ENCODE results near the gene HLA-DRB1. TPM values are rescaled to one million over a fixed set of nuclear protein-coding genes. Genes with fewer than 3 reads are reported as not detected.

Gene HLA-DRB1
- total and polyA plus RNA-seq, 8 donors: 9.3 to 165 (median 16.4) TPM

DNA sequence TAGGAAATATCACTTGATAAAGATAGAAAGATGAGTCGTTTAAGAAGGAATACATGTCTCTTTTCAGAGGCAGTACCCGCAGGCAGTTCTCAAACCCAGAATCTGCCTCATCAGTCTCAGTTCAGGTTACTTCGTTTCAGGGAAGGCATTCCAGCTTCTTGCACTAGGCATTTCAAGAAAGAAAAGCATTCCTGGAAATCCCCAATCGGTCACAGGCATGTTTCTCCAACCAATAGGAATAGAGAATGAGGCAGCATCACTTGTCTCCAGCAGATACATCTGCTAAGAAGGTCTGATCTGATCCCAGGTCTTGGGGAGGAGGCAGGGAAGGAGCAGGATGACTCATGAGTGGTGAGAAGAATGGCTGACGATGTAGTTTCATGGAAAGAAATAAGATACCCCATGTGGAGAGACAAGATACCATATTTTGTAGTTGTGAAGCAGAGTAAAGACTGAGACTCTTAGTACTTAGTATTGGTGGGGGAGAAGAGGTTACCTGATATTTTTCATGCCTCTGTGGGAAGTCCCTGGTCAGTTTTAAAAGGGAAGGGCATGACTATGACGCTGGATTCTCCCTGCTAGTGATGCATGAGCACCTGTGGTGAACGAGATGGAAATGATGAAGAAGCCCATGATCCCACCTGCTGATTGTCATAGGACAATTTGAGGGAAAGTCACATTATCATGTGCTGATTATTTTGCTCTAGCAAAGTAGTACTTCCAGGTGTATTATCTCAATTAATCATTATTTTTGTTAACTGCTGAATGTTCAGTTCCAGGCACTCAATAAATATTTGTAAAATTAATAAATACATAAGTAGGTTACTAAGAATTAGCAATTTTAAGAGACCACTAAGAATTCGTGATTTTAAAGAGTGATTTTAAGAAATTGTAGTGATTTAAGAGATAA lies 20.3 kb upstream of the HLA-DRB1 start:
- Histone ChIP-seq H3K4me3 (no peak overlapping the region), H3K36me3 (no peaks in the 10 kb centered on the region), H3K27me3 (no peaks in the 10 kb centered on the region), H3K27ac (peak overlapping the region in 2 of 4 donors; percentile 70 to 81), H3K4me1 (no peaks in the 10 kb centered on the region), H3K9me3 (no peaks in the 10 kb centered on the region)
- ATAC-seq (peak; percentile 95 to 98 (median 96)), FAIRE-seq (peak; percentile 98), DNase-seq (peak in 1 of 6 donors; percentile 66)
- TF ChIP-seq CTCF (IDR thresholded peaks at IDR 0.05): no peak
- intact Hi-C loops (cut with DNase I): no loop called here
- 6 to 13% methylated on average over 8 of the region's 8 CpGs for WGBS, 2 donors

- H3K27ac ChIP-seq: peak overlapping the region in 2 of 4 donors; percentile 64 to 81
- intact Hi-C loops (cut with DNase I): no loop called here
- H3K4me1 ChIP-seq: no peaks in the 10 kb centered on the region
- no peak for TF ChIP-seq CTCF (IDR thresholded peaks at IDR 0.05)
- H3K4me3 ChIP-seq: no peak overlapping the region
- ATAC-seq (peak in 2 of 4 donors; percentile 3 to 13), DNase-seq (no peak), FAIRE-seq (no peak)
- H3K27me3 ChIP-seq: no peaks in the 10 kb centered on the region
- WGBS, 2 donors: 35 to 47% methylated on average over 3 of the region's 3 CpGs
- H3K36me3 ChIP-seq: no peaks in the 10 kb centered on the region
- H3K9me3 ChIP-seq: no peaks in the 10 kb centered on the region
Measured at GRCh38 chr6:32609391-32609730, 19.7 kb upstream of the HLA-DRB1 start.

- H3K27me3 ChIP-seq: no peaks in the 10 kb centered on the region
- H3K9me3 ChIP-seq: no peaks in the 10 kb centered on the region
- ATAC-seq (no peak), DNase-seq (no peak), FAIRE-seq (no peak)
- H3K27ac ChIP-seq: no peak overlapping the region
- H3K4me1 ChIP-seq: no peaks in the 10 kb centered on the region
- no peaks in the 10 kb centered on the region for H3K36me3 ChIP-seq
- intact Hi-C loops (cut with DNase I): no loop called here
- no peak overlapping the region for H3K4me3 ChIP-seq
- TF ChIP-seq CTCF (IDR thresholded peaks at IDR 0.05): no peak
- WGBS, 2 donors: 28 to 30% methylated on average over 3 of the region's 3 CpGs
Measured at GRCh38 chr6:32608362-32608761, 18.7 kb upstream of the HLA-DRB1 start.

GRCh38 chr6:32607988-32608298 lies 18.3 kb upstream of the HLA-DRB1 start:
- no peaks in the 10 kb centered on the region for H3K9me3 ChIP-seq
- ATAC-seq: no peak
- WGBS, 2 donors: 31 to 37% methylated on average over 2 of the region's 2 CpGs
- H3K36me3 ChIP-seq: no peaks in the 10 kb centered on the region
- H3K4me3 ChIP-seq: no peak overlapping the region
- no peak for DNase-seq
- intact Hi-C loops (cut with DNase I): no loop called here
- no peaks in the 10 kb centered on the region for H3K27me3 ChIP-seq
- H3K27ac ChIP-seq: no peak overlapping the region
- H3K4me1 ChIP-seq: no peaks in the 10 kb centered on the region
- TF ChIP-seq CTCF (IDR thresholded peaks at IDR 0.05): no peak
- FAIRE-seq: no peak

GRCh38 chr6:32607263-32607987 lies 17.8 kb upstream of the HLA-DRB1 start:
- H3K27ac ChIP-seq: no peak overlapping the region
- FAIRE-seq (no peak), DNase-seq (no peak), ATAC-seq (no peak)
- H3K36me3 ChIP-seq: no peaks in the 10 kb centered on the region
- TF ChIP-seq CTCF (IDR thresholded peaks at IDR 0.05): no peak
- H3K9me3 ChIP-seq: no peaks in the 10 kb centered on the region
- no peaks in the 10 kb centered on the region for H3K4me1 ChIP-seq
- intact Hi-C loops (cut with DNase I): no loop called here
- no peak overlapping the region for H3K4me3 ChIP-seq
- H3K27me3 ChIP-seq: no peaks in the 10 kb centered on the region
- 44 to 63% methylated on average over 3 of the region's 4 CpGs for WGBS, 2 donors
